CD4-positive, alpha-beta T cell (primary cell): ENCODE data around the gene WFIKKN2. TPM values are rescaled to one million over a fixed set of nuclear protein-coding genes. Genes with fewer than 3 reads are reported as not detected.

Experiments used
- ATAC-seq: fragments of 200-7000 bp; cut with Tn5 transposase; one replicate; pipeline ENCODE4 v1.10.0; 2022; ENCODE audit warnings: mild to moderate bottlenecking; ENCODE audit not compliant: poor library complexity
- CTCF ChIA-PET: fragments of 350-600 bp; sonication (Branson Sonifier 250); formaldehyde crosslinking; loops from one replicate; lab custom pipeline; 2021; ENCODE audit warnings: antibody characterized with exemption, inconsistent platforms; lab: Charles Lee
- POLR2A ChIA-PET: fragments of 350-600 bp; sonication (Branson Sonifier 250); formaldehyde crosslinking; loops from one replicate; lab custom pipeline; 2021; ENCODE audit warnings: antibody characterized with exemption, inconsistent platforms; lab: Charles Lee
- DNase-seq, 14 experiments: peaks; one replicate each; pipeline ENCODE4 v3.0.0-alpha.2; 2013 to 2020; ENCODE audit warnings: mixed read lengths in 2 of 14
- H3K27ac ChIP-seq, 2 donors: one replicate each; pipeline versions ENCODE4 v1.5.1 to v1.7.0; 2013; ENCODE audit warnings: low read length in 2 of 2, low read depth in 1 of 2, mild to moderate bottlenecking in 1 of 2
- H3K27me3 ChIP-seq, 2 experiments: 1 replicate in 1 of 2; 2 replicates in 1 of 2; pipeline versions ENCODE4 v1.6.1 to v1.7.0; 2013; ENCODE audit warnings: low read length in 2 of 2, control low read depth in 1 of 2, mild to moderate bottlenecking in 1 of 2, moderate library complexity in 1 of 2; ENCODE audit not compliant: insufficient read depth in 2 of 2, control insufficient read depth in 1 of 2
- H3K36me3 ChIP-seq: one replicate; pipeline ENCODE4 v1.6.1; 2013; ENCODE audit warnings: low read length, control low read depth; ENCODE audit not compliant: insufficient read depth
- H3K4me1 ChIP-seq: one replicate; pipeline ENCODE4 v1.6.1; 2013; ENCODE audit warnings: low read length, control low read depth; ENCODE audit not compliant: insufficient read depth
- H3K4me3 ChIP-seq: one replicate; pipeline ENCODE4 v1.5.1; 2013; ENCODE audit warnings: mild to moderate bottlenecking, low read length, moderate library complexity
- H3K9me3 ChIP-seq, 2 experiments: 1 replicate in 1 of 2; 2 replicates in 1 of 2; pipeline versions ENCODE4 v1.6.1 to v1.7.0; 2013; ENCODE audit warnings: low read length in 2 of 2, mild to moderate bottlenecking in 2 of 2, control low read depth in 1 of 2, moderate library complexity in 1 of 2; ENCODE audit not compliant: control insufficient read depth in 1 of 2, insufficient read depth in 1 of 2
- H3K27ac Mint-ChIP-seq: one replicate; pipeline ENCODE4 v1.8.0; 2020; ENCODE audit warnings: mixed read lengths
- H3K27me3 Mint-ChIP-seq: one replicate; pipeline ENCODE4 v1.8.0; 2021; ENCODE audit warnings: mixed read lengths
- H3K36me3 Mint-ChIP-seq: one replicate; pipeline ENCODE4 v1.8.0; 2021; ENCODE audit warnings: low read depth, mixed read lengths
- H3K4me1 Mint-ChIP-seq: one replicate; pipeline ENCODE4 v1.8.0; 2021; ENCODE audit warnings: low read depth, mixed read lengths
- H3K4me3 Mint-ChIP-seq: one replicate; pipeline ENCODE4 v1.8.0; 2020; ENCODE audit warnings: mild to moderate bottlenecking, mixed read lengths
- H3K9me3 Mint-ChIP-seq: one replicate; pipeline ENCODE4 v1.8.0; 2020; ENCODE audit warnings: mixed read lengths
- CTCF ChIP-seq: fragments of 200-600 bp; IDR thresholded peaks from one replicate; pipeline ENCODE4 v1.8.0; 2022; ENCODE audit warnings: antibody characterized with exemption, mild to moderate bottlenecking
- intact Hi-C, 2 experiments: fragments of 100-400 bp; cut with DNase I in 1 of 2; cut with micrococcal nuclease in 1 of 2; formaldehyde crosslinking; loops; one replicate each; pipeline versions ENCODE4 v1.15.1 to v1.9.0; 2023 to 2025; cut with DNase I, micrococcal nuclease
- total RNA-seq, 174 experiments: library from RNA in 2 of 174; stranded (reverse) in 2 of 174; gene quantifications; one replicate each; pipeline ENCODE4 v1.2.3 and lab custom pipeline; 2021 to 2026

Gene WFIKKN2
- total RNA-seq, 2 experiments from 2014 or later = not detected

GRCh38 chr17:50808888-50809287 is 26.5 kb upstream of the WFIKKN2 start:
- intact Hi-C loops = no loop called here
- no peaks in the 10 kb centered on the region for H3K9me3 Mint-ChIP-seq
- DNase-seq (no peak), ATAC-seq (no peak)
- no peak overlapping the region for H3K27ac Mint-ChIP-seq
- no peaks in the 10 kb centered on the region for H3K4me1 Mint-ChIP-seq
- Histone ChIP-seq H3K9me3 (no peaks in the 10 kb centered on the region), H3K4me1 (no peaks in the 10 kb centered on the region), H3K27ac (no peak overlapping the region), H3K4me3 (no peak overlapping the region), H3K27me3 (no peaks in the 10 kb centered on the region), H3K36me3 (no peaks in the 10 kb centered on the region)
- TF ChIP-seq CTCF = no peak
- H3K4me3 Mint-ChIP-seq = no peak overlapping the region
- no peaks in the 10 kb centered on the region for H3K36me3 Mint-ChIP-seq
- peaks cover 2% of the 10 kb centered on the region for H3K27me3 Mint-ChIP-seq
- CTCF ChIA-PET = interaction anchor here (0.6 kb wide), 1 partner anchor 155 kb away, joined by 3 read pairs; no protein-coding TSS in a partner anchor
- POLR2A ChIA-PET = no interaction called here

DNA sequence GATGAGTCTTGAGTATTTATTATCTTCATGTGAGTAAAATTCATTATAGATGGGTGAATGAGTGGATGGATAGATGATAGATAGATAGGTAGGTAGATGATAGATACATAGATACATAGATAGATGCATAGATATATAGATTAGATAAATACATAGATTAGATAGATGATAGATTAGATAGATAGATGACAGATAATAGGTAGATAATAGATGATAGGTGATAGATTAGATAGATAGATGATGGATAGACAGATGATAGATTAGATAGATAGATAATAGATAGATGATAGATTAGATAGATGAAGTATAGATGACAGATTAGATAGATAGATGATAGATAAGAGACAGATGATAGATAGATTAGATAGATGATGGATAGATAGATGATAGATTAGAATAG is 21.8 kb upstream of the WFIKKN2 start:
- no peak overlapping the region for H3K4me3 Mint-ChIP-seq

GRCh38 chr17:50815400-50815799 is 20.0 kb upstream of the WFIKKN2 start:
- Histone ChIP-seq H3K9me3 (peaks cover 0 to 3% of the 10 kb centered on the region in 2 experiments), H3K36me3 (no peaks in the 10 kb centered on the region), H3K4me1 (peaks cover 8% of the 10 kb centered on the region), H3K4me3 (no peak overlapping the region), H3K27ac (no peak overlapping the region), H3K27me3 (peaks cover 4 to 6% of the 10 kb centered on the region in 2 experiments)
- ATAC-seq = no peak
- H3K27me3 Mint-ChIP-seq = peaks cover 20% of the 10 kb centered on the region
- H3K9me3 Mint-ChIP-seq = no peaks in the 10 kb centered on the region
- no peak overlapping the region for H3K27ac Mint-ChIP-seq
- ChIA-PET POLR2A (no interaction called here), CTCF (no interaction called here)
- no peak for DNase-seq
- intact Hi-C loops = no loop called here
- no peaks in the 10 kb centered on the region for H3K36me3 Mint-ChIP-seq
- H3K4me1 Mint-ChIP-seq = no peaks in the 10 kb centered on the region
- TF ChIP-seq CTCF = no peak
- no peak overlapping the region for H3K4me3 Mint-ChIP-seq

More for the DNA sequence above, 21.8 kb upstream of the WFIKKN2 start:
- intact Hi-C loops = no loop called here
- no peaks in the 10 kb centered on the region for H3K4me1 Mint-ChIP-seq
- no peak overlapping the region for H3K4me3 ChIP-seq
- peaks cover 8% of the 10 kb centered on the region for H3K4me1 ChIP-seq
- TF ChIP-seq CTCF = no peak
- ATAC-seq = no peak
- CTCF ChIA-PET = no interaction called here
- POLR2A ChIA-PET = no interaction called here
- no peaks in the 10 kb centered on the region for H3K36me3 ChIP-seq
- H3K9me3 ChIP-seq = peaks cover 0 to 3% of the 10 kb centered on the region in 2 experiments
- H3K9me3 Mint-ChIP-seq = no peaks in the 10 kb centered on the region
- no peaks in the 10 kb centered on the region for H3K36me3 Mint-ChIP-seq
- H3K27me3 ChIP-seq = peaks cover 4 to 6% of the 10 kb centered on the region in 2 experiments
- peaks cover 20% of the 10 kb centered on the region for H3K27me3 Mint-ChIP-seq
- no peak for DNase-seq
- H3K27ac ChIP-seq = no peak overlapping the region
- H3K27ac Mint-ChIP-seq = no peak overlapping the region
